ENCODE data around the gene IDNK. TPM values are rescaled to one million over a fixed set of nuclear protein-coding genes. Genes with fewer than 3 reads are reported as not detected.

The IDNK gene
- total and polyA plus RNA-seq, 2 of the 4 experiments (the other 2 are of a cell fraction) = 1.4 to 2.3 TPM

DNA sequence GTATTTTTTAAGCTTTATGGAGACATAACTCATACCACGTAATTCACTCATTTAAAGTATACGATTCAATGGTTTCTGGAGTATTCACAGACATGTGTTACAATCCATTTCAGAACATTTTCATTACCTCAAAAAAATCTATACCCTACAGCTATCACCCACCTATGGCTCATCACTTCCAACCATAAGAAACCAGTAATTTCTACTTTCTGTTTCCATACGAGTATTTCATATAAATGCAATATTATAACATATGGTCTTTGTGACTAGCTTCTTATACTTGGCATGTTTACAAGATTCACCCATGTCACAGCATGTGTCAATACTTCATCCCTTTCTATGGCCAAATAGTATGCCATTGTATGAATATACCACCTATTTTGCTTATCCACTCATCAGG lies 66.0 kb downstream of the IDNK start:
- H4K5ac ChIP-seq (ENCODE audit: low read depth, low read length) = no peak overlapping the region
- intact Hi-C loops (cut with micrococcal nuclease) = no loop called here
- H3K9me1 ChIP-seq (ENCODE audit: insufficient read depth, low read length) = no peaks in the 10 kb centered on the region; the same call in 1 of the 2 replicates
- H2AK9ac ChIP-seq (replicated peaks; ENCODE audit: low read depth, low read length, poor library complexity) = no peak overlapping the region
- WGBS, 2 experiments (ENCODE audit: extremely low coverage in 2 of 2, insufficient read length in 1 of 2) = no CpG with 5 or more reads among the region's 3 CpGs
- H4K91ac ChIP-seq (ENCODE audit: insufficient read depth, low read depth, low read length) = no peak overlapping the region
- H2AK5ac ChIP-seq (ENCODE audit: low read depth, low read length) = no peak overlapping the region
- H3K9ac ChIP-seq (ENCODE audit: low read depth, low read length) = no peak overlapping the region
- dilution Hi-C loops (cut with HindIII; ENCODE audit: low sequenced_read_pairs, unreplicated experiment) = no loop called here
- no peak overlapping the region for H3K23ac ChIP-seq (ENCODE audit: low read depth, low read length)
- H2BK120ac ChIP-seq (ENCODE audit: low read depth, low read length) = no peak overlapping the region
- no peaks in the 10 kb centered on the region for H3K36me3 ChIP-seq (ENCODE audit: control insufficient read depth, insufficient read depth, low read length)
- no peak overlapping the region for H4K8ac ChIP-seq (ENCODE audit: low read depth in 2 of 2, low read length in 2 of 2)
- ATAC-seq (ENCODE audit: low read depth) (no peak), DNase-seq (no peak)
- ChIA-PET POLR2A (ENCODE audit: unreplicated experiment) (no interaction called here), CTCF (no interaction called here)
- H3K9me3 ChIP-seq (ENCODE audit: control insufficient read depth, insufficient read depth, low read length) = no peaks in the 10 kb centered on the region
- no TSS peak for BruUV-seq (replicated peaks)
- H2AFZ ChIP-seq (replicated peaks; ENCODE audit: low read length, poor library complexity) = no peak overlapping the region
- H3K14ac ChIP-seq (replicated peaks; ENCODE audit: low read depth, low read length) = no peak overlapping the region
- peaks cover 0 to 32% of the 10 kb centered on the region in 2 experiments; a peak in 3 of 4 replicates for H3K79me1 ChIP-seq (ENCODE audit: low read depth in 1 of 2, low read length in 2 of 2)
- no peak overlapping the region for H2BK20ac ChIP-seq (ENCODE audit: low read depth, low read length)
- H3K4me3 ChIP-seq (ENCODE audit: insufficient read depth, low read depth, low read length) = no peak overlapping the region
- peaks cover 90% of the 10 kb centered on the region for H4K20me1 ChIP-seq (ENCODE audit: insufficient read depth, low read length)
- H3K27me3 ChIP-seq (ENCODE audit: control insufficient read depth, insufficient read depth, low read length) = no peaks in the 10 kb centered on the region
- H3K27ac ChIP-seq (ENCODE audit: insufficient read depth, low read length) = no peak overlapping the region
- H3K18ac ChIP-seq (ENCODE audit: low read depth, low read length) = no peak overlapping the region
- H3K56ac ChIP-seq (ENCODE audit: extremely low read depth, insufficient read depth, low read length) = no peak overlapping the region
- no peak overlapping the region for H3K4ac ChIP-seq (ENCODE audit: low read depth, low read length)
- TF ChIP-seq CHD1 (IDR thresholded peaks at IDR 0.05; ENCODE audit: low read depth, low read length) (no peak), RCOR1 (IDR thresholded peaks at IDR 0.05; ENCODE audit: insufficient replicate concordance, low read length) (no peak), MAZ (IDR thresholded peaks at IDR 0.05; ENCODE audit: borderline replicate concordance, low read depth, low read length) (no peak), CEBPB (IDR thresholded peaks at IDR 0.05; ENCODE audit: low read depth, low read length) (no peak), CTCF (conservative IDR thresholded peaks at IDR 0.05; ENCODE audit: low read depth, low read length) (no peak), RFX5 (IDR thresholded peaks at IDR 0.05; ENCODE audit: low read depth, low read length) (no peak), FOS (IDR thresholded peaks at IDR 0.05; ENCODE audit: low read depth, low read length) (no peak), SMC3 (IDR thresholded peaks at IDR 0.05; ENCODE audit: low read depth, low read length) (no peak)
- no peak overlapping the region for H2BK5ac ChIP-seq (ENCODE audit: low read depth, low read length, poor library complexity, severe bottlenecking)
- H3K4me1 ChIP-seq (ENCODE audit: control insufficient read depth, insufficient read depth, low read length) = no peaks in the 10 kb centered on the region
- H3K4me2 ChIP-seq (ENCODE audit: low read depth, low read length) = no peak overlapping the region
- H2BK15ac ChIP-seq (ENCODE audit: low read depth, low read length) = no peak overlapping the region
- in situ Hi-C loops (cut with MboI; ENCODE audit: low sequenced_read_pairs) = no loop called here
